DOHH2 (cell line): Measurements from ENCODE around the gene NMNAT2.

Source experiments
- CTCF ChIP-seq: fragments of 200-600 bp; sonication (generic); IDR thresholded peaks from one replicate; pipeline ENCODE4 v1.5.1; 2014; ENCODE audit warnings: antibody characterized with exemption, mild to moderate bottlenecking, low read depth, low read length; ENCODE audit not compliant: poor library complexity, severe bottlenecking
- EZH2phosphoT487 ChIP-seq: fragments of 200-600 bp; sonication (generic); IDR thresholded peaks from 2 replicates; pipeline ENCODE4 v1.6.1; 2017; ENCODE audit warnings: borderline replicate concordance, mild to moderate bottlenecking, antibody characterized with exemption, low read length, moderate library complexity, mixed read lengths

- no peak for TF ChIP-seq CTCF
- no peak for TF ChIP-seq EZH2phosphoT487
Measured at GRCh38 chr1:183218971-183219615, 199.1 kb downstream of the NMNAT2 start.
